ENCODE measurements around the gene CBX6. TPM values are rescaled to one million over a fixed set of nuclear protein-coding genes. Genes with fewer than 3 reads are reported as not detected.
A peak's percentile ranks its signal among the peaks of the same experiment; 100 is the strongest.

The CBX6 gene
- total RNA-seq, 1 donor from 2014 or later: 32.9 TPM

GRCh38 chr22:38844315-38845003 lies 27.6 kb downstream of the CBX6 start:
- H3K9me3 ChIP-seq (replicated peaks): no peaks in the 10 kb centered on the region
- H3K27ac ChIP-seq (replicated peaks): peak overlapping the region; percentile 69
- intact Hi-C loops (cut with micrococcal nuclease): no loop called here
- no peaks in the 10 kb centered on the region for H3K36me3 ChIP-seq
- peaks cover 24% of the 10 kb centered on the region for H3K4me1 ChIP-seq
- H3K4me3 ChIP-seq: peak overlapping the region; percentile 75
- peaks cover 43% of the 10 kb centered on the region for H3K27me3 ChIP-seq (ENCODE audit: low read depth)
- DNase-seq: no peak
- TF ChIP-seq CTCF (IDR thresholded peaks at IDR 0.05; ENCODE audit: borderline replicate concordance): no peak

- Histone ChIP-seq H3K9me3 (replicated peaks) (no peaks in the 10 kb centered on the region), H3K27me3 (ENCODE audit: low read depth) (peaks cover 47% of the 10 kb centered on the region), H3K4me1 (peaks cover 24% of the 10 kb centered on the region), H3K4me3 (peak within 1 kb of the TSS; percentile 75), H3K36me3 (no peaks in the 10 kb centered on the region), H3K27ac (replicated peaks) (peak within 1 kb of the TSS; percentile 79)
- intact Hi-C loops (cut with micrococcal nuclease): no loop called here
- DNase-seq: peak; percentile 54
- no peak for TF ChIP-seq CTCF (IDR thresholded peaks at IDR 0.05; ENCODE audit: borderline replicate concordance)
These were observed 28.2 kb downstream of the CBX6 start, which contains the start of gene NPTXR for GRCh38 chr22:38843657-38844314. TSS of gene NPTXR (minus strand) at chr22:38844028.

GRCh38 chr22:38843201-38843656 lies 28.8 kb downstream of the CBX6 start:
- Histone ChIP-seq H3K4me1 (peaks cover 24% of the 10 kb centered on the region), H3K27me3 (ENCODE audit: low read depth) (peaks cover 47% of the 10 kb centered on the region), H3K4me3 (peak overlapping the region; percentile 75), H3K9me3 (replicated peaks) (no peaks in the 10 kb centered on the region), H3K36me3 (no peaks in the 10 kb centered on the region), H3K27ac (replicated peaks) (peak overlapping the region; percentile 79)
- peak; percentile 55 for TF ChIP-seq CTCF (IDR thresholded peaks at IDR 0.05; ENCODE audit: borderline replicate concordance)
- peak; percentile 41 for DNase-seq
- intact Hi-C loops (cut with micrococcal nuclease): no loop called here

- Histone ChIP-seq H3K27ac (replicated peaks) (peak overlapping the region; percentile 79), H3K27me3 (ENCODE audit: low read depth) (peaks cover 44% of the 10 kb centered on the region), H3K4me1 (peaks cover 24% of the 10 kb centered on the region), H3K9me3 (replicated peaks) (no peaks in the 10 kb centered on the region), H3K4me3 (peak overlapping the region; percentile 75), H3K36me3 (no peaks in the 10 kb centered on the region)
- intact Hi-C loops (cut with micrococcal nuclease): no loop called here
- no peak for TF ChIP-seq CTCF (IDR thresholded peaks at IDR 0.05; ENCODE audit: borderline replicate concordance)
- DNase-seq: no peak
These were observed 29.4 kb downstream of the CBX6 start for GRCh38 chr22:38842512-38843200.

GRCh38 chr22:38841635-38842034 lies 30.4 kb downstream of the CBX6 start:
- Histone ChIP-seq H3K27ac (replicated peaks) (no peak overlapping the region), H3K36me3 (no peaks in the 10 kb centered on the region), H3K27me3 (ENCODE audit: low read depth) (peaks cover 44% of the 10 kb centered on the region)

More at GRCh38 chr22:38841635-38842034, 30.4 kb downstream of the CBX6 start:
- DNase-seq: no peak
- no peak overlapping the region for H3K4me3 ChIP-seq
- H3K9me3 ChIP-seq (replicated peaks): no peaks in the 10 kb centered on the region
- intact Hi-C loops (cut with micrococcal nuclease): no loop called here
- peaks cover 24% of the 10 kb centered on the region for H3K4me1 ChIP-seq
- TF ChIP-seq CTCF (IDR thresholded peaks at IDR 0.05; ENCODE audit: borderline replicate concordance): no peak
